GM18508 (cell line): ENCODE measurements around the gene F13A1.

Experiments used
- ATAC-seq: cut with Tn5 transposase; IDR thresholded peaks from one replicate; pipeline ENCODE4 v1.9.1; 2021; ENCODE audit warnings: moderate number of reproducible peaks; ENCODE audit not compliant: insufficient read depth, unreplicated experiment

The F13A1 gene

DNA sequence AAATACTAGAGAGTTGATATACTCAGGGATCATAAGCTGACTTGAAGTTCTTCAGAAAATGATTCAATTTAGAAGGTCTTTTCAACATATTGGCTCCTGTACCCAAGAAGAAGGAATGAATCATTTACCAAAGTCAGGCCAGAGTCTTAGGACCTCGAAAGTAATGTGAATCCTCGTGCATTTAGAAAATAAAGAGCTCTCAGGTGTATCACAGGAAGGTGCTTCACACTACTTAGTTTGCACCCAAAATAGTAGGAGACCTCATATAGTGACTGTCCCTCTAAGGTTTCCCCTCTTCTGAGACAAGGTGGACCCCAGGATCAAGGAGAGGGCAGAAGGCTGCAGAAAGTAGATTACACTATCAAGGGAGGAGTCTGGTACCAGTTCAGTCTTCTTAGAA lies 71.8 kb downstream of the F13A1 start:
- ATAC-seq = no peak

DNA sequence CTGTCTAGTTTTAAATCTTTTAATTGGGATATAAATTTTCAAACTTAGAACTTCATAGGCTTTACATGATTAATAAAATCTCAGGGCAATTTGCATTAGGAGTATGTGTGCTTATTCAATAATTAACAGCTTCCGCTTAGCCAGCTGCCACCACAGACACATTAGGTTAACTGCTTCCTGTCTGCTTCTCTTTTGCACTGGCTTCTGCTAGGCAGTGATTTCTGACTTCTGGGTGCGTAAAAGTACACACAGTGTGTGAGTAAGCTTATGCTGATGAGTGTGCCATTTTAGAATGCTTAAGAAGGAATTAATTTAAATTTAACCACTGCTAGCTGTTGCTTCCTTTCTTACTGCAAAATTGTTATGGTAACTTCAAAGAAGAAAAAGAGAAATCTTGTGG lies 73.9 kb downstream of the F13A1 start:
- no peak for ATAC-seq

DNA sequence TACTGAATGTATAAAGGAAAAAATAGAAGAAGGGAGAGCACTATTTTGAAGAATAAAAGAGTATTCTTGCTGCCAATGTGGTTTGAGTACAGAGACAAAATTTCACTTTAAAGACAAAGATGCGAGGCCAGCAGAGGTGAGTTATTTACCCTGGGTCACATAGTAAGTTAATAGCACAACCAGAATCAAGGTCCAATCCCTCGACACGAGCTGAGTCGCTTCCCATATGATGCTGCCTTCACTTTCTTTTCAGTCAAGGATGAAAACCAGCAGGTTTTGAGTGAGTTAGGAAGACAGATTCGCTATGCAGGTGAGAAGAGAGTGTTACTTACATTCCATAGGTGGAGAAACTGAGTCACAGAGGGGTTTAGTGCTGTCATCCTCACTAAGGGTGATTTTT lies 75.8 kb downstream of the F13A1 start:
- no peak for ATAC-seq

DNA sequence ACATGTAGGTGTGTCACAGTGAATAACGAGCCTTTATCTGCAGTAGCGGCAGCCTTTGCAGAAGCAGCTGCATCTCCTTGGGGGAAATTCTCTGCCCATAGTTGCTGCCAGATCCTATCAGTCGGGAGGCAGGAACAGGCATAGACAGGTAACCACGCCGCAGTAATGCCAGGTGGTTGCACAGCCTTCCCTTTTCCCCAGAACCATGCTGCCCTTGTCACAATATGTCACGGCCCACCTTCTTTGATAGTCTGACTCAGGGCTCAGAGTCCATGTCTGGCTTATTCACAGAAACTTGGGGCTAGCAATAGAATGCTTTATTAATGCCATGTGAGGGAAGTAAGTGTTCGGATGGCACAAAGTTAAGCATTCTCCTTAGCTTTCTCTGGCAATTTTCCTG lies 76.6 kb downstream of the F13A1 start:
- no peak for ATAC-seq

DNA sequence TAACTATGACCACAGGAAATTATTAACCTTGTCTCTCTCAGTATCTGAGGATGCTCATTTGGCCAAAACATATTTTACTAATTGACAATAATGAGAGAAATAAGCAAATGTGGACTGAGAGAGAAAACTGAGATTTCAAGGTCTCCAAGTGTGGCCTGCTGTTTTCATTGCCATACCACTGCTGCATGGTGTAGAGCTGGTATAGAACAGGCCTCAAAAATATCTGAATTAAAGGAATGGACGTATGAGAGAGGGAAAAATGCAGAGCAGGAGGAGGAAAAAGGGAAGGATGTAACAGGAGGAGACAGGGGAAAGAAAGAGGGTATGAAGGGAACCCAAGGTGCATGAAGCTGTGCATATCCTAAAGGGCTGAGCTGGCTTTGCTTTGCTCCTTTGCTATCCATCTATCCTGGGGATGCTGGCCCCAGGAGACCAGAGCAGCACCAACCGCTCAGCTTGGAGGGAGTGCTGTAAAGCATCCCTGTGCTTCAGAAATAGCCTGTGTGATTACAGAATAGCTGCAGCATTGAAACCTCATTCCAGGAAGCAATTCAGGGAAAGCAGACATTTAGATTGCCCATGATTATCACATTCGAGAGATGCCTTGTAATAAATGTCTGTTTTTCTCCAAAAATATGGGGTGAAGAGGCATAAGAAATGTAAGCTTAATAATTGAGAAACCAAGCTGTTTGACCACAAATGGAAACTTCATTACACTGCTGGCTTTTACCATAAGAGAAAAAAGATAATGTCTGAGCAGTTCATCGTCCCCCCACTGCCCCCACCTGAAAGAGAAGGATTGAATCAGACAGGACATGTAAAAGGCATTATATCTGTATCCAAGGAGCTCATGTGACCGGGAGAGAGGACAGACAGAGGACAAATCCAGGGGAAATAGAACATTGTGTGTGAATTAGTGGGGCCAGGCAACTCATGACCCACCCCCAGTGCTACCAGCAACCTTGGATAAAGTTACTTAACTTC lies 80.6 kb downstream of the F13A1 start:
- no peak for ATAC-seq

DNA sequence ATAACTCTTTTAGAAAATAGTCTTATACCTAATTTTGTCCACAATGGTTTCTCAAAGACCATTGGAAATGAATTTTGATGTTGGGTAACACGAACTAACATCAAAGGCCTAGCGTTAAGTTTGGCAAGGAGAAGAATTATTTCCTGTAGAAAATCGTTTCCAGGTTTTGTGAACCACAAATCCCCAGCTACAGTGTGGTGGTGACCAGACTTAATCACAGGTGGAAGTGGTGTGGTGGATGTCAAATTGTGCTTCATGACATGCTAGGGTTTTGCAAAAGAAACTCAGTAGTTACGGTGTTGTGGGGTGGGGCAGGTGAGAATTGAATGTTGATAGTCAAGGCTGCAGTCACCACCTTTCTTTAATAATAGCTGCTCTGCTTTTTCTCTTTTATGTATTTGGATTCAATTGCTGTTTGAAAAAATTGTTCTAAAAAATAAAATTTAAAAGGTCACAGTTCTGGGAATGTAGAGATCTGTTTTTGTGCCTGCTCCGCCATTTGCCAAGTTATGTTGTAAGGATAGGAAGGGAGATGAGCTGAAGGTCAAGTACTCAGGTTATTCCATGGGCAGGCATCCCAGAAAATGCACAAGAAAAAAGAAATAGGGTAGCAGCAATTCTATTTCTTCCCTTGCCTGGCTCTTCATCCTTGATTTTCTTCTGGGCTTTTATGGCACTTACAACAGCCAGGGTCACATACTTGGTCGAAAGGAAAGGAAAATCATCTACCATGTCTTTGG lies 83.6 kb downstream of the F13A1 start:
- no peak for ATAC-seq

DNA sequence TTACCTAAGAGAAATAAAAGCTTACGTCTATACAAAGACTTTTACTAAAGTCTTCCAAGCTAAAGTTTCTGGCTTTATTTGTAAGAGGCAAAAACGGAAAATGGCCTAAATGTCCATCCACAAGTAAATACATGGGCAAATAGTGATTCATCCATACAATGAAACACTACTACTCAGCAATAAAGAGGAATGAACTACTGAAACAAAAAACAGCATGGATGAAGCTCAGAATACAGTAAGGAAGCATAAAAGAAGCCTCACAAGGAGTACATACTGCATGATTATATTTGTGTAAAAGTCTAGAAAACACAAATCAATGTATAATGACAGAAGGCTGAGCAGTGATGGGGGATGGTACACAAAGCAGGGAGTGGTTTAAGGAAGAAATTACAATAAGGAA lies 84.7 kb downstream of the F13A1 start:
- ATAC-seq = no peak

DNA sequence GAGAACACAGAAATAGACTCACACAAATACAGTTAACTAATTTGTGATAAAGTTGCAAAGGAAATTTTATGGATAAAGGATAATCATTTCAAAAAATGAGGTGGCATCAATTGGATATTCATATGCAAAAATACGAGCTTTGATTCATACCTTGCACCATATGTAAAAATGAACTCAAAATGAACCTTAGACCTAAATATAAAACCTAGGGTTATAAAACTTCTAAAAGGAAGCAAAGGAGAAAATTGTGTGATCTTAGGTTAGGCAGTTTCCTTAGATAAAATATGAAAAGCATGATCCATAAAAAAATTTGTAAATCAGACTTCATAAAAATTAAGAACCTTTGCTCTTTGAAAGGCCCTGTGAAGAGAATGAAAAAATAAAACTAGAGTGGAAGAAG lies 85.5 kb downstream of the F13A1 start:
- ATAC-seq = no peak

DNA sequence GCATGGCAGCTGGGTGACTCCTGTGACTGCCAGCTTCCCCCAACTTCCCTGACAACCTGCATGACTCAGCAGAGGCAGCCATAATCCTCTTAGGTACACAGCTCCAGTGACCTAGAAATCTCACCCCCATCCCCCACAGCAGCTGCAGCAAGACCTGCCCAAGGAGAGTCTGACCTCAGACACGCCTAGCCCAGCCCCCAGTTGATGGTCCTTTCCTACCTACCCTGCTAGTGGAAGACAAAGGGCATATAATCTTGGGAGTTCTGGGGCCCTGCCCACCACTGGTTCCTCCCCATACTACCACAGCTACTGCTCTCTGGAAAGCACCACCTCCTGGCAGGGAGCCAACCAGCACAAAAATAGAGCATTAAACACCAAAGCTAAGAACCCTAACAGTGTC lies 90.2 kb downstream of the F13A1 start:
- no peak for ATAC-seq

DNA sequence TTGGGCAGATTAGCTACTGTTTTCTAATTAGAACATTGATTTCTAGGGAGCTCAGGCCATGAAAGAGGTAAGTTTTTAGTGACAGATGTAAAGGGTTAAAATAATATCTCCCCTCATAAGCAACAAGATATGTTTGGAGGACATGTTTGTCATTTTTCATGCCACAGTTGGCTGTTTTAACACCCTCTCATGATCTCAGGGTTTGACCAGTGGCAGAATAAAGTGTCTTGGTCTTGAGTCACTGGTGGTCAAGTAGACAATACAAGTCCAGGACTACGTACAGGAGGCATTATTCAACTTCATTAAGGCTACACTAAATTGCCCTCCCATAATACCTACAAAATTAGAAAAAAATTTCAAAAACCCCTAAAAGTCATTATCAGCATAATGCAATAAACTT lies 92.6 kb downstream of the F13A1 start:
- ATAC-seq = no peak

DNA sequence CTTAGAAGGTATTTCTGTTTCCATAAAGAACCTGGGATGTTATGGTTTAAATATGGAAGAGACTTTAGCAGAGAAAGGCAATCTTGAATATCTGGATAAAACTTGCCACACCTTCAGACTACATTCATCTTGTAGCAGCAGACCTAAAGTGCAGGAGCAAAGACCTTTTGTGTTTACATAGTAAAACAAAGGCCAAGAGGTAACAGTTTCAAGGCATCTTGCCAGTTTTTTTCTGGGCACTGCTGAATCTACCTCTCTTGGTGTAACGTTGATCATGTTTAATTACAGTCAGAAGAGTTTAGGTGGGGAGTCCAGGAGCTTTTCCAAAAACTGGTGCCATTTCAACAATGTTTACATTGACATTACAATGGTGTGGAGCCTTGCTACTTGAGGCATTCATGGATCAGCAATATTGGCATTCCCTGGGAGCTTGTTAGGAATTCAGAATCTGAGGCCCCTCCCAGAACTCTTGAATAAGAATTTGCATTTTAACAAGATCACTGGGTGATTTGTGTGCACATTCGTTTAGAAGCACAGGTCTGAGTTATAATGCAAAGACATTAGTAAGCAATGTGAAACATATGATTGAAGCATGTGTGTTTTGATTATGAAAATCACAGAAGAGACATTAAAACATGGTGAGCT lies 94.5 kb downstream of the F13A1 start:
- no peak for ATAC-seq

DNA sequence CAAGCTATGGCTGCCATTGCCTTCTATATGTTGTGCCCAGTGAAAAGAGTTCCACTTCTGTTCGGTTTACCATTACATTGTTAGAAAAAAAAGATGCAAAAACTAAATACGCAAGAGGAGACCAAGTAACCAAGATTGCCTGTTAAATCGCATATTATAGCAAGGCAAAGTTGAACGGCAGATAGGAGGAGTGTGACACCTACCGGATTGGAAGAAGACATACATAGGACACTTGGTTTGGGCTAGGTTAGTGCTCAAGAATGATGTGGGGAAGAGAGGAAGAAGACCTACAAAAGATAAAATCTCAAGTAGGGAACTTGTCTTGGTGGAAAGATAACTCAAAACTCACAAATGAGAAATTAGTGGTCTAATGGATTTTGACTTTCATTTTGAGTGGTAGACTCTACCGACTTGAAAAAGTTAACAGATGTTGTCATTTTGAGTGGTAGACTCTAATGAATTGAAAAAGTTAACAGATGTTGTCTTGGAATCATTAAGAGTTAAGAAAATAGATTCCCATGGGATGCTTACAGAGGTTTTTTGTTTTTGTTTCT lies 95.5 kb downstream of the F13A1 start:
- ATAC-seq = no peak

DNA sequence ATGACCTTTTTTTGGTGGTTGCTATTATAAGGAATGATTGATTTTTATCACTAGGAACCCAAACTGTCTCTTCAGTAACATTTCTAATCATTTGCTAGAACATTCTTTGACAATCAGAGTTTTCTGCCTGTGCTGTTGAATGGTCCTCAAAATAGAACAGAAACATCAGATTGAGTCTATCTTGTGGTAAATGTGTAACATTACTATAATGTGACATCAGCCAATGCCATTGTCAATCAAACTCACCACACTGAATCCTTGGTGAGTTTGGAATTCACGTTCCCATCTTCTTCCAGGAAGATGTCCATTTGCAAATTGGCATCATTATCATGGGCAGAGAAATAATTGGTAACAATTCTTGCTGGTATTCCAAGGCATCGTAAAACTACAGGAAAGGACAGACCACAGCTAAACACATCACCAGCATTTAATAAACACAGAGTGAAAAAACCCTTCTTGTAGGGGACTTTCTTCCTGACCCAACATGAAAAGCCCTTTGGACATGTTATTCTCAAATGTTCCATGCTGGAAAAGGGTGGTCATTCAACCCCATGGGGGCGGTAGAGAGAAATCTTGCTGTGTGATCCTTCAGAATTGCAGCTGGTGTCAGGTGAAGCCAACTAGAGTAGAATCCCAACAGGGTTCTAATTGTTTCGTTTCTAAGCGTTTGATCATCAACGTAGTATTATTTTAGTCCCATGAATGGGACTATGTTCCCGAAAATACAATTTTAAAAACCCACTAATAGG lies 98.5 kb downstream of the F13A1 start:
- ATAC-seq = no peak

DNA sequence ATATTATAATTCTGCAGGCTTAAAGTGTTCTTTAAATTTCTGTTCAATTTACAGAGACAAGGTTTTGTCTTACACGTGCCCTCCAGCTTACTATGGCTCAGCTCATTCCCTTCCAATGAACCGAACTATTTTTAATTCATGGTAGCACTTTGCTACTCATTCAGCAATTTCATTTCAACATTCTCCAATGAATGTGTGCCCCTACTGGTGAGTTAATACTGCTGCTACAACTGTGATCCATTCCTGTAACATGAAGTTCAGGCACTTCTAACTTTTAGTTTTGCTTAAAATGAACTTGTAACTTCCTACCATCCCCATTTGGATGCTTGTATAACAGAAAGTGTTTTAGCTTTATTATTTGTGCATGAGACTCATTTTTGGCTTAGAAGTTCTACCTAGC lies 99.7 kb downstream of the F13A1 start:
- no peak for ATAC-seq

DNA sequence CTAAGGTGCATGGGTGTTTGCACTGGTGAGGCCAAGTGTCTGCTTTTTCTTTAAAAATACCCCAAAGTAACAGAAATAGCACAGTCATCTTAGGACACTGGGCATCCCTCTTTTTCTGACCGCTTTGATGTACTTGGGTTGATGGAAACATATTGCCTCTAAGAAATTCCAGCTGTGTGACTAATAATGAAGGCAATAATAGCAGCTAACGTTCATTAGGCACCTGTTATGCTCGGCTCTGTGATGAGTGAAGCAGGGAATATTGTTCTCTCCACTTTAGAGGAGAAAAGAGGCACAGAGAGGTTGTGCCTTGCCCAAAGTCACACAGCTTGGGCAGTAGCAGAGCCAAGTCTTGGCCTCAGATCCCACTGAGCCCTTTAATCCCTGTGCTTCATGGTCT lies 100.7 kb downstream of the F13A1 start:
- ATAC-seq = no peak

DNA sequence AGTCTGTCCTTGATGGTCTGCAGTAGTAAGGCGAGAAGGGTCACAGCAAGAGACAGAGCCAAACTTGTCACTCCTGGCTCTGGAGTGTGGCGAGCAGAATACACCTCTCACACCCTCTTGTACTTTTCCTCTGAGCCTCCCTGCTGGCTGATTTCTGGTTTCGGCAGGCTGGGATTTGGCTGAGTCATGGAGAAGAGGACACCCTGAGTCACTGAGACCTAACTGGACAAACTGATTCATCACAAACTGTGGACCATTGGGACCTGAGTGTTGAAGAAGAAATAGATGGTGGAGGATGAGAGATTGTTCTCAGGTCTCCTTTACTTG lies 101.7 kb downstream of the F13A1 start:
- no peak for ATAC-seq

DNA sequence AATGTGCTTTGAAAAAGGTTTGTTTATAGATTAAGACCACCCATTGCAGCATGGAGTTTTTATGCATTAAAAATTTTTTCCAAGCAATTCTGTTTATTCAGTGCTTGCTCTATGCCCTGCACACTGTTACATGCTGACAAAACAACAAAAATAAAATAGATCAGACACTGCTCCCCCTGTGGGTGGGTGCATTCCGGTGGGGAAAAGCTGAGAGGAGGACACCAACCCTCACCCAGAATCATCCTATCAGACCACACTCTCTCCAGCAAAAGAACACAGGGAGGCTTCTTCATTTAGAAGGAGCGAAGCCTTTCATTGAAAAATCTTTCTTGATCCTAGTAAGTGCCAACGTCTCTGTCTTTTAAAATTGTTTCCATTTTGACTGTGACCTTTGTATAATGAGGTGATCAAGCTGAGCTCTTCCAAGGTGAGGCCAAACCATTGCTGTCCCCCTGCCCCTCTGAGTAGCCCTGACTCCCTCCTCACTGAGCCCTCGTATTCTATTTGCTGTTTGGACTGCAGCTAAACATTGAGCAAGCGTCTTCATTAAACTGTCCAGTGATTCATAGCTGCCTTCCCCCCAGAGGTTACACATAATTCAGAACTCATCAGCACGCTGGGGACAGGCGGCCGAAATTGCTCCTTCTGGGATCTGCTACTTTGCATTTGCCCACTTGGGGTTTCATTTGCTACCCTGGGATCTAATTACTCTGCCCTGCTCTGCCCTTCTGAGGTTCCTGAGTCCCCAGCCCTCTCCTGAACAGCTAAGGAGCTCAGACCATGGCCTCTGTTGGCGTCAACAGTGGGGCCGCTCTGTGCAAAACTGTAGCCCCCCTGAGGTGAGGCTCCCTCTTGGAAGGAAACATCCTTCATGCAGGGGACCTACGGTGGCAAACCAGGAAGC lies 102.4 kb downstream of the F13A1 start:
- ATAC-seq = no peak

DNA sequence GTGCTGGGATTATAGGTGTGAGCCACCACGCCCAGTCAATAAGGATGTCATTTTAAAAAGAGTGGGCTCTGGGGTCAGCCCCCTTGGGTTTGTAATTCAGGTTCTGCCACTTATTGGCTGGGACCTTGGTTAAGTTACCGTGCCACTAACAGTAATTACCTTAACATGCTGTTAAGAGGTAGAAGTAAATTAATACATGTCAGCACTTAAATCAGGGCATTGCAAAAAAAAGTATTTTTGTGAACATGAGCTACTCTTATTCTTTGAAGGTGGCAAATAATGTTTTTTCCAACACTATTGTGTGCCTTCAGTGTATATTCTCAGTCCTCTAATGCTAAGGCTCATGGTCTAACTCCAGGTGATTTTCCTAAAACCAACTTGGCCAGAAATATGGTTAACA lies 109.5 kb downstream of the F13A1 start:
- ATAC-seq = no peak

DNA sequence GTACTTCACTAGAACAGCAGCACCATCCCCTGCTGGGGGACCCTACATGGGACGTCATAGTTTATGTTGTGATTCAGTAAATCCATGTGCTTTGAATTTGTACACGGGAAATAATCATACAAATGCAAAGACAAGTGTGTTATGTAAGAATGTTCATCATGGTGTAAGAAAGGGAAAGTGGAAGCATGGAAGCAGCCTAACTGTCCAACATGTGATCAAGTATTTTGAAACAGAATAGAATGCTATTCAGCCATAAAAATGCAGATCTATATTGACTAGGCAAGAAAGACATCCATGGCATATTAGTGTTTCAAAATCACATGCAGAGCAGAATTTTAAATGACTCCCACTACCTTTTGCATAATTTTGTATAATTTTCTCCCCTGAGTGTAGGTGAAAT lies 117.6 kb downstream of the F13A1 start:
- no peak for ATAC-seq
